GM10266 (cell line): Measurements from ENCODE around the gene IFI27L1.
A peak's percentile ranks its signal among the peaks of the same experiment; 100 is the strongest.

Source experiments
- DNase-seq: peaks from one replicate; pipeline ENCODE4 v3.0.0; 2012; ENCODE audit errors: extremely low spot score
- TF ChIP-seq, protein P1 (sequence below): IDR thresholded peaks from 2 replicates; pipeline ENCODE4 v1.5.1; 2012; ENCODE audit warnings: mild to moderate bottlenecking, low read depth; ENCODE audit not compliant: control insufficient read depth, insufficient read depth; ENCODE audit errors: missing control alignments

IFI27L1 gene

DNA sequence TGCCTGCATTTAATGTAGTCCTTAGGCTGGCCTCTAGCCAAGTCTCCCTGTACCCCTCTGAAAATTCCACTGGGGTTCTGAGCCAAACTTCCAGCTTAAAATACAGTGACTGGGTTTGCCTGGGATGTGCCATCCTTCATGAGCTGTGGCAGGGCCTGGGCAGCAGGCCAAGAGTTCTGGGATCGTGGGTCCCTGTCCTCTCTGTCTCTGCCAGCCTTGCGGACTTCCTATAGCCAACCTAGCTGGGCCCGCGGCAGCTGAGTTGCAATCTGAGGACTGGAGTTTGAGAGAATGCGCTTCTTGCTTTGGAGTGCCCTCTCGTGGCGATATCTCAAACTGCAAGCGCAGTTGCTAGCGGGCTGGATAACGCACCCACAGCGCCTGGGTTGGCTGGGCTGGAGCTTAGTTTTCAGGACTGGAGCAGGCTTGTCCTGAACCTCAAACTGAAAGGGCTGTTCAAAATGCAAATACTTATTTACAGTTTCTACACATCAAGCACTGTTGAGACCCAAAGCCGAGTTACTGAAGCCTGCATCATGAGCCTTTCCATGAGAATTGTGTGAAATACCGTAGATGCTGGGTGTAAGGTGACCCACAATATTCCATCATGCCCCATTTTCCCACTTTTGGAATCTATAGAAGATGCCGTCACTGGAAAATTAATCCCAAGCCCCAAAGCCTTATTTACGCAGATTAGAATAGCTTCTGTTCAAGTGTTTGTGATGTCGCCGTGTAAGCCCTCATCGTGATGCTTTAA, 55.6 kb downstream of the IFI27L1 start:
- TF ChIP-seq, protein P1, sequence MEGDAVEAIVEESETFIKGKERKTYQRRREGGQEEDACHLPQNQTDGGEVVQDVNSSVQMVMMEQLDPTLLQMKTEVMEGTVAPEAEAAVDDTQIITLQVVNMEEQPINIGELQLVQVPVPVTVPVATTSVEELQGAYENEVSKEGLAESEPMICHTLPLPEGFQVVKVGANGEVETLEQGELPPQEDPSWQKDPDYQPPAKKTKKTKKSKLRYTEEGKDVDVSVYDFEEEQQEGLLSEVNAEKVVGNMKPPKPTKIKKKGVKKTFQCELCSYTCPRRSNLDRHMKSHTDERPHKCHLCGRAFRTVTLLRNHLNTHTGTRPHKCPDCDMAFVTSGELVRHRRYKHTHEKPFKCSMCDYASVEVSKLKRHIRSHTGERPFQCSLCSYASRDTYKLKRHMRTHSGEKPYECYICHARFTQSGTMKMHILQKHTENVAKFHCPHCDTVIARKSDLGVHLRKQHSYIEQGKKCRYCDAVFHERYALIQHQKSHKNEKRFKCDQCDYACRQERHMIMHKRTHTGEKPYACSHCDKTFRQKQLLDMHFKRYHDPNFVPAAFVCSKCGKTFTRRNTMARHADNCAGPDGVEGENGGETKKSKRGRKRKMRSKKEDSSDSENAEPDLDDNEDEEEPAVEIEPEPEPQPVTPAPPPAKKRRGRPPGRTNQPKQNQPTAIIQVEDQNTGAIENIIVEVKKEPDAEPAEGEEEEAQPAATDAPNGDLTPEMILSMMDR, result peak; percentile 98
- peak; percentile 70 for DNase-seq

DNA sequence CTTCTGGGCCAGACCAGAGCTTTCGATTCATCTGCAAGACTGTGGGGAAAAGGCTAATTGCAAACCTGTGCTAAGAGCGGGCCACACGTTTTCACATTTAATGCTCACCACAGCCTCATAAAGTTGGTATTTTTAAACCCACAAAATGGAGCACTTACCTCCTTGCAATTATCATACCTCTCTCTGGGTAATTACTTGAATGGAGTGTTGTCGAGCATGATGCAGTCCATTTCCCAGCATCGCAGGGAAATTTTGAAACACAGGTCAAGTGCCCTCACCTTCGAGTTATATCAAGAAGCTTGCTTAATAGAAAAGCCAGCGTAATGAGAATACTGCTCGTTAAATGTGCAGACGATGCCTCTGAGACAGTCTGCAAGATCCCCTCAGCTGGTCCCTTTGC, 57.1 kb downstream of the IFI27L1 start:
- TF ChIP-seq, protein P1, result no peak

DNA sequence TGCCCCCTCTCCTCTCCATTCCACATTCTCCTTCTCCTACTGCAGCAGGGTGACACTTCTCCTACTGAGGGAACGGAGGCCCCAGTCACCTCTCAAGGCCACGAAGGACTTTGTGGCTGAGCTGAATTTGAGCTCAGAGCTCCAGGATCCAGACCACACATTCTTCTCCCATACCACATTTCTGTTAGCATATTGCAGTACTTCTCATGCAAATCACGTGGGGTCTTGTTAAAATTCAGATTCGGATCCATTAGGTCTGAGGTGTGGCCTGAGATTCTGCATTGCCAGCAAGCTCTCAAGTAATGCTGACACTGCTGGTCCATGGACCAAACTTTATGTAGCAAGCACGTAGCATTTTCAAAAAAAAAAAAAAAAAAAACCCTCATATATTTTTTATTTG, 57.9 kb downstream of the IFI27L1 start:
- TF ChIP-seq, protein P1, result no peak

More for the DNA sequence above, 57.1 kb downstream of the IFI27L1 start:
- DNase-seq, result no peak

DNA sequence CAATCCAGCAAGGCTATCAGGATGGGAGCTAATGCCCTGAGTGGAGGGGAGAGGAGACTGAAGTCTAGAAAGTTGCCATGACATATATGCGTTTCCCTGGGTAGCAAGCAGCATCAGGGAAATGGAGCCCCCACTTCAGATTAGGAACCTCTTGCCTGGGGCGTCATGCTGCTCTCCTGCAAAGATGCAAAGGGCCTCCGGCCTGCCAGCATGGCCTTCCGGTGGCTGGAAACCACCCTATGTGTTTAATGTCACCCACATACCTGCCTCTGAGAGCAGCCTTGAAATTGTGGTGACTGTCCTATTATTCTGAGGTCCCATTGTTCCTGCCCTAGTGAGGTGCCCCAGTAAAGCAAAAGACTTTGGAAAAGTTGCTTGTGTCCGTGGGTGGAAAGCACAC, 58.3 kb downstream of the IFI27L1 start:
- TF ChIP-seq, protein P1, result no peak
- DNase-seq, result no peak

More for the DNA sequence above, 57.9 kb downstream of the IFI27L1 start:
- no peak for DNase-seq

DNA sequence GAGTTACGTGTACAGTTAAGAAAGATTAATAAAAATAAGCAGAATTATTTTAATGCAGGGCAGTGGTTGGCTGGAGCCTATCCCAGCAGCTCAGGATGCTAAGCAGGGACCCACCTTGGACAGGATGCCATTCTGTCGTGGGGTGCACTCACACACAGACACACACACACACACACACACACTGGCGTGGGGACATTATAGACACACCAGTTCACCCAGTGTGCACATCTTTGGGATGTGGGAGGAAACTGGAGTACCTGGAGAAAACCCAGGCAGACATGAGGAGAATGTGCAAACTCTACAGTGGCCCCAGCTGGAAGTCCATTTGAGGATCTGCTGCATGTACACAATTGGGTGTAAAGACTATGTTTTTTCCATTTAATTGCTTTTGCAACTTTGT, 61.1 kb downstream of the IFI27L1 start:
- DNase-seq, result no peak
- TF ChIP-seq, protein P1, result no peak

DNA sequence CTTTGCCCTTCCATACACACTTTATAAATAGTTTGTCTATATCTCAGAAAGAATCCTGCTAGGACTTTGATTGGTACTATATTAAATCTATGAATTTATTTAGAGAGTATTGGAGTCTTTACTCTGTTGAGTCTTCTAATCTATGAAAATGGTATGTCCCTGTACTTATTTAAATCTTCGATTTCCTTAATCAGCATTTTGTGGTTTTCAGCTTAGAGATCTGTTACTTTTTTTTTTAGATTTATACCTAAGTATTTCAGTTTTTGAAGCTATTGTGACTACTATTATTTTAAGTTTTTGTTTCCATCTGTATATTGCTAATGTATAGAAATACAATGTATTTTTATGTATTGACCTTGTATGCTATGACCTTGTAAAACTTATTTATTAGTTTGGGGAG, 61.7 kb downstream of the IFI27L1 start:
- DNase-seq, result no peak
- TF ChIP-seq, protein P1, result no peak

DNA sequence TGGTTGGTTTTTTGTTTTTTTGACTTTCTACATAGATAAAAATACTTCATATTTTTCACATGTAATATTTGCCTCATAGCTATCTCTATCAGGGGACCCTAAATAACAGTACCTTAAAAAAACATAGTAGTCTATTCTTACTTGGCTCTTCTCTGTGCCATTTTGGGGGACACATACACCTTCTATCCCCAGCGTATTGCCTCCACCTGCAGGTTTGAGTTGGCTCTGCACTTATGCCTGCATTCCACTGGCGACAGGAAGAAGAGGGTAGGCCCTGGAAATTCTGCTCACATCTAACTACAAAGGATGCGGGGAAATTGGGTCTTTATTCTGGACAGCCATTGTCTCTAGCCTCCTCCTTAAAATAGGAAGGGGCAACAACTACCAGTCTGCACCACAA, 62.1 kb downstream of the IFI27L1 start:
- TF ChIP-seq, protein P1, result peak; percentile 24
- DNase-seq, result no peak
